Measurements from ENCODE around the gene CNOT8. TPM values are rescaled to one million over a fixed set of nuclear protein-coding genes. Genes with fewer than 3 reads are reported as not detected.

The CNOT8 gene
- 10 to 100 TPM; 11.8 to 27.4 (median 14.9) TPM for total RNA-seq
- 10 to 100 TPM; 15.0 to 23.0 TPM for polyA plus RNA-seq

GRCh38 chr5:154858297-154858971 is at the start of gene CNOT8:
TSS of gene CNOT8 (plus strand) at chr5:154858627. CDS start at chr5:154863279, 4,652 bp downstream.
- H3K27me3 ChIP-seq = no peaks in the 10 kb centered on the region
- intact Hi-C loops (cut with DNase I) = no loop called here
- peak within 1 kb of the TSS; percentile 41 to 73 (median 64) for H3K4me3 ChIP-seq
- ATAC-seq (peak; percentile 88 to 93 (median 88)), DNase-seq (peak; percentile 97 to 99 (median 98)), FAIRE-seq (no peak)
- no peak for TF ChIP-seq CTCF (IDR thresholded peaks at IDR 0.05)
- 0% methylated on average over 63 to 65 of the region's 65 CpGs for WGBS, 2 donors
- H3K4me1 ChIP-seq = peaks cover 6 to 23% (median 15%) of the 10 kb centered on the region in 3 donors
- H3K27ac ChIP-seq = peak within 1 kb of the TSS; percentile 96 to 99 (median 98)
- H3K36me3 ChIP-seq = no peaks in the 10 kb centered on the region
- H3K9me3 ChIP-seq = no peaks in the 10 kb centered on the region

GRCh38 chr5:154811239-154811638 is 47.2 kb upstream of the CNOT8 start:
- intact Hi-C loops (cut with DNase I) = loop anchor here in 2 of 3 donors (5.0 kb wide), 1 partner anchor 159 kb away; no protein-coding TSS in a partner anchor
- no peak overlapping the region for H3K4me3 ChIP-seq
- TF ChIP-seq CTCF (IDR thresholded peaks at IDR 0.05) = no peak
- 72 to 73% methylated on average over 7 of the region's 7 CpGs for WGBS, 2 donors
- DNase-seq (no peak), ATAC-seq (peak in 1 of 4 donors; percentile 39), FAIRE-seq (no peak)
- no peaks in the 10 kb centered on the region for H3K27me3 ChIP-seq
- H3K9me3 ChIP-seq = no peaks in the 10 kb centered on the region
- H3K36me3 ChIP-seq = peaks cover 0 to 91% (median 53%) of the 10 kb centered on the region in 3 donors
- H3K4me1 ChIP-seq = no peaks in the 10 kb centered on the region
- no peak overlapping the region for H3K27ac ChIP-seq

DNA sequence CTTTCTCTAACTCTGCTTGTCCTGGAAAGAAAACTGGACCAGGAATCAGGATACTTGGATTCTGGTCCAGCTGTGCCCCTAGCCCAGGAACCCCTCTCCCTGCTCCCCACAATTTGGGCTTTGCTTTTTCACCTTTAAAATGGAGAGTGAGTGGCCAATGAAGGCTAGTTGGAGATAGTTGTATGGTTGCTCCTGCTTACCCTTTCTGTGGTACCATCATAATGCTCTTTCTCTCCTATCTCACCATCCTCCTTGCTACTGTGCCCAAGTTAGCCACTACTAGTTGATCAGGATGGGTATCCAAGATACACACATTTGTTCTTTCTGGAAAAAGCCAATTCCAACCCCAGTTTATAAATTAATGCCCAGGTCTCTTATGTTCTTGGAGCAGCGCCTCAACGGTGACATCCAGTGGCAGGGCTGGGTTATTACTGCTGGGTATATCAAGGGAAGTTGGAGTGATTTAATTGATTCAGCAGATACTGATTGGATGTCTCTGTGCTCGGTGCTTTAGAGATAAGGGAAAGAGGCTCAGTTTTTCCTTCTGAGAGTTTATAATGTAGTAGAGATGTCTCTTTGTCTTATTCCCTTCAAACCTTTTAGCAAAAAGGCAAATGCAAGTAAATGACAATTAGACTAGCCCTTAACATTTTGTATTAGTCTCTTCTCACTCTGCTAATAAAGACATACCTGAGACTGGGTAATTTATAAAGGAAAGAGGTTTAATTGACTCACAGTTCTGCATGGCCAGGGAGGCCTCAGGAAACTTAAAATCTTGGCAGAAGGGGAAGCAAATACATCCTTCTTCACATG is 46.6 kb upstream of the CNOT8 start:
- Histone ChIP-seq H3K27me3 (no peaks in the 10 kb centered on the region), H3K27ac (no peak overlapping the region), H3K36me3 (peaks cover 0 to 92% (median 56%) of the 10 kb centered on the region in 3 donors), H3K4me1 (no peaks in the 10 kb centered on the region), H3K9me3 (no peaks in the 10 kb centered on the region), H3K4me3 (no peak overlapping the region)
- peak; percentile 62 to 75 (median 67) for TF ChIP-seq CTCF (IDR thresholded peaks at IDR 0.05)
- WGBS, 2 donors = 29 to 32% methylated on average over 3 of the region's 3 CpGs
- FAIRE-seq = no peak
- intact Hi-C loops (cut with DNase I) = loop anchor here in 2 of 3 donors (5.0 kb wide), 1 partner anchor 160 kb away; no protein-coding TSS in a partner anchor
- ATAC-seq = peak; percentile 68 to 91 (median 86)
- peak in 4 of 6 donors; percentile 41 to 72 (median 58) for DNase-seq

GRCh38 chr5:154813158-154813557 is 45.3 kb upstream of the CNOT8 start:
- ATAC-seq (no peak), FAIRE-seq (no peak), DNase-seq (no peak)
- Histone ChIP-seq H3K4me1 (no peaks in the 10 kb centered on the region), H3K4me3 (no peak overlapping the region), H3K27me3 (no peaks in the 10 kb centered on the region), H3K36me3 (peaks cover 0 to 94% (median 56%) of the 10 kb centered on the region in 3 donors), H3K27ac (no peak overlapping the region), H3K9me3 (no peaks in the 10 kb centered on the region)
- intact Hi-C loops (cut with DNase I) = loop anchor here in 2 of 3 donors (5.0 kb wide), 1 partner anchor 161 kb away; no protein-coding TSS in a partner anchor
- no peak for TF ChIP-seq CTCF (IDR thresholded peaks at IDR 0.05)
- WGBS, 2 donors = 79 to 83% methylated on average over 4 of the region's 4 CpGs
